GM10248 (cell line): ENCODE results near the gene ZNF846.

Source experiments
- CTCF ChIA-PET: fragments of 300-600 bp; sonication (Branson Sonifier 250); formaldehyde crosslinking; extraction: SDS; loops from one replicate; lab custom pipeline; 2021; ENCODE audit warnings: antibody characterized with exemption; lab: Yijun Ruan, JAX
- POLR2A ChIA-PET: fragments of 350-650 bp; sonication (Branson Sonifier 250); formaldehyde crosslinking; extraction: SDS; loops from one replicate; lab custom pipeline; 2020; ENCODE audit warnings: antibody characterized with exemption; lab: Yijun Ruan, JAX
- DNase-seq: peaks from one replicate; pipeline ENCODE4 v3.0.0; 2012; ENCODE audit errors: extremely low spot score
- TF ChIP-seq, protein P1 (sequence below): IDR thresholded peaks from 2 replicates; pipeline ENCODE4 v1.5.1; 2012; ENCODE audit warnings: mild to moderate bottlenecking, low read depth; ENCODE audit errors: extremely low read depth, missing control alignments, control extremely low read depth

Gene ZNF846

DNA sequence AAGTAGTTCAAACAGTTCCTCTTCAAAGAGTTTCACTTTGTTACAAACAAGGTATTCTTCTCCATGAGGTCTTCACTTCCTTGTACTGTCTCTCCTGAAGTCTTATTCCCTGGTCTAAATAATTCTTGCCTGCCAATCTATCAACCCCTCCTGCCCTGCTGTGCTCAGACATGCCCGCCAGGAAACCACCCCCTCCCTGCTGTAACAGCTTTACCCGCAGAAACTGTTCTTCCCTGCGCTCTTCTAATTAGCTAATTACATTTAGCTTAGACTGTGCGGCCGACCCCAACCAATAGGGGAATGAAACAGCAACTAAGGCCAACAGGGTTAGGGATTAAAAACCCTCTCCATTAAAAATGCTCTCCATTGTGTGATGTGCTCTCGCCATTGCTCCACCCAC lies 46.7 kb downstream of the ZNF846 start:
- DNase-seq = no peak
- ChIA-PET POLR2A (no interaction called here), CTCF (interaction anchor here (1.1 kb wide), 1 partner anchor 46 kb away, joined by 3 read pairs; no protein-coding TSS in a partner anchor)
- TF ChIP-seq, protein P1, sequence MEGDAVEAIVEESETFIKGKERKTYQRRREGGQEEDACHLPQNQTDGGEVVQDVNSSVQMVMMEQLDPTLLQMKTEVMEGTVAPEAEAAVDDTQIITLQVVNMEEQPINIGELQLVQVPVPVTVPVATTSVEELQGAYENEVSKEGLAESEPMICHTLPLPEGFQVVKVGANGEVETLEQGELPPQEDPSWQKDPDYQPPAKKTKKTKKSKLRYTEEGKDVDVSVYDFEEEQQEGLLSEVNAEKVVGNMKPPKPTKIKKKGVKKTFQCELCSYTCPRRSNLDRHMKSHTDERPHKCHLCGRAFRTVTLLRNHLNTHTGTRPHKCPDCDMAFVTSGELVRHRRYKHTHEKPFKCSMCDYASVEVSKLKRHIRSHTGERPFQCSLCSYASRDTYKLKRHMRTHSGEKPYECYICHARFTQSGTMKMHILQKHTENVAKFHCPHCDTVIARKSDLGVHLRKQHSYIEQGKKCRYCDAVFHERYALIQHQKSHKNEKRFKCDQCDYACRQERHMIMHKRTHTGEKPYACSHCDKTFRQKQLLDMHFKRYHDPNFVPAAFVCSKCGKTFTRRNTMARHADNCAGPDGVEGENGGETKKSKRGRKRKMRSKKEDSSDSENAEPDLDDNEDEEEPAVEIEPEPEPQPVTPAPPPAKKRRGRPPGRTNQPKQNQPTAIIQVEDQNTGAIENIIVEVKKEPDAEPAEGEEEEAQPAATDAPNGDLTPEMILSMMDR = no peak

DNA sequence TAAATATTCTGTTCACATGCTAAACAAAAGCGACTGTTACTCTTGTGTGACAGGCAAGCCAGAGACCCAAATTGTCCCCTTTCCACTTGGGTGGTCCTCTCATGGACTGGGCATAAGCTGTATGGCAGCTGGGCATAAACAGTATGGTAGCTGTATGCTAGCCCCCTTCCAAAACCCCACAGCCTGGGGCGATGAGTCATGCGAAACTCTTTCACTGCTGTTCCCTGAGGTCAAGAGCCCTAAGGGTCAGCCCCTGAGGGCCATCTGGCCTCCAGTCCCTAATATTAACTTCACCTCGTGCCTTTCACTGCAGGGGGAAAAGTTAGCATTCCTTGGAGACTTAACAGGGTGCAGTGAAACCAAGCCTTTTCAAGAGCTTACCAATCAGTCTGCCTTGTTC lies 48.0 kb downstream of the ZNF846 start:
- no peak for DNase-seq
- ChIA-PET POLR2A (no interaction called here), CTCF (interaction anchor here (1.2 kb wide), 1 partner anchor 9 kb away, joined by 3 read pairs; no protein-coding TSS in a partner anchor)
- TF ChIP-seq, protein P1 = no peak

DNA sequence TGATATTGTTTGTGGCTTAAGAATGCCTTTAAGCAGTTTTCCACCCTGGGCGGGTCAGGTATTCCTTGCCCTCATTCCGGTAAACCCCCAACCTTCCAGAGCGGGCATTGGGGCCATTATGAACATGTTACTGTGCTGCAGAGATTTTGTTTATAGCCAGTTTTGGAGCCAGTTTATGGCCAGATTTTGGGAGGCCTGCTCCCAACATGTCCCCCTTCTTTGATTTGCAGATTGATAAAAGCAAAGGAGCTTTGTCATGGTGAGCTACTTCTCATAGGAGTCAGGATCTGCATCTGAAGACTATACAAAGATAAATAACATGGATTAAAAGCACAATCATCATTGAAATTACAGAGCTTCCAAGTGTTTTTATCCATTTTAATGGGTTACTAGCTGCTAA lies 56.7 kb downstream of the ZNF846 start:
- no peak for DNase-seq
- TF ChIP-seq, protein P1 = no peak
- POLR2A ChIA-PET = no interaction called here
- CTCF ChIA-PET = interaction anchor here (0.9 kb wide), 1 partner anchor 9 kb away, joined by 3 read pairs; no protein-coding TSS in a partner anchor

DNA sequence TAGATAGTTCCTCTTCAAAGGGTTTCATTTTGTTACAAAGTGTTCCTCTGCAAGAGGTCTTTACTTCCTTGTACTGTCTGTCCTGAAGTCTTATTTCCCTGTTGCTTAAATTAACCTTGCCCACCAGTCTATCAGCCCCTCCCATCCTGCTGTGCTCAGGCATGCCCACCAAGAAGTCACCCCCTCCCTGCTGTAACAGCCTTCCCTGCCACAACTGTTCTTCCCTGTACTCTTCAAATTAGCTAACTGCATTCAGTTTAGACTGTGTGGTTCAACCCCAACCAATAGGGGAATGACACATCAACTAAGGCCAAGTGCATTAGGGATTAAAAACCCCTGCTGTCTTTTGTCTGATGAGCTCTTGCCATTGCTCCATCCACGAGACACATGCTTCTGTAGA lies 59.2 kb downstream of the ZNF846 start:
- POLR2A ChIA-PET = interaction anchor here (0.6 kb wide), 1 partner anchor 81 kb away, joined by 6 read pairs; no protein-coding TSS in a partner anchor
- no peak for DNase-seq
- CTCF ChIA-PET = interaction anchor here (0.9 kb wide), 1 partner anchor 15 kb away, joined by 3 read pairs; no protein-coding TSS in a partner anchor
- TF ChIP-seq, protein P1 = no peak

DNA sequence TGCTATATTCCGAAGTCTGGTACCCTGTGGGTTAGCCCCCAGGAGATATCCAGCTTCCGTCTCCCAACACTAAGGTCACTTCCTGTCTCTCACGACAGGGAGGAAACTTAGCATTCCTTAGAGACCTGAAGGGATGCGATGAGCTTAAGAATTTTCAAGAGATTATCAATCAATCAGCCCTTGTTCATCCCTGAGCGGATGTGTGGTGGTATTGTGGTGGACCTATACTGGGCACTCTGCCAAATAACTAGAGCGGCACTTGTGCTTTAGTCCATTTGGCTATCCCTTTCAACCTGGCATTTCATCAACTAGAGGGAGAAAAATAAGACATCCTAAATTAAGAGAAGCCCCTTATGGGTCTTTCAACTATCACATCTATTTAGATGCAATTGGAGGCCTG lies 62.7 kb downstream of the ZNF846 start:
- TF ChIP-seq, protein P1 = no peak
- ChIA-PET CTCF (no interaction called here), POLR2A (no interaction called here)
- no peak for DNase-seq

DNA sequence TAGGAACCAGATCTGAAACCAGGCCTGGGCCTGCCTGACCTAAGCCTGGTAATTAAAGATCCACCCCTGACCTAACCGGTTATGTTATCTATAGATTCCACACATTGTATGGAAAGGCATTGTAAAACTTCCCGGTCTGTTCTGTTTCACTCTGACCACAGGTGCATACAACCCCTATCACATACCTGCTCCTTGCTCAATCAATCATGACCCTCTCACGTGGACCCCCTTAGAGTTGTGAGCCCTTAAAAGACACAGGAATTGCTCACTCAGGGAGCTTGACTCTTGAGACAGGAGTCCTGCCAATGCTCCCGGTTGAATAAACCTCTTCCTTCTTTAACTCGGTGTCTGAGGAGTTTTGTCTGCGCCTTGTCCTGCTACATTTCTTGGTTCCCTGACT lies 66.4 kb downstream of the ZNF846 start:
- TF ChIP-seq, protein P1 = no peak
- ChIA-PET CTCF (no interaction called here), POLR2A (no interaction called here)
- no peak for DNase-seq
